SK-N-SH (cell line): ENCODE measurements around the gene NRP2.

ENCODE experiments used
- RFX5 ChIP-seq: IDR thresholded peaks from 2 replicates; pipeline ENCODE4 v1.6.1; 2012; ENCODE audit warnings: mild to moderate bottlenecking, improper control_type of control experiment, low read length
- TF ChIP-seq, protein P1 (sequence below): fragments of 200-600 bp; sonication (generic); IDR thresholded peaks from 2 replicates; pipeline ENCODE4 v1.6.1; 2017; ENCODE audit warnings: antibody characterized with exemption, mild to moderate bottlenecking, moderate library complexity

DNA sequence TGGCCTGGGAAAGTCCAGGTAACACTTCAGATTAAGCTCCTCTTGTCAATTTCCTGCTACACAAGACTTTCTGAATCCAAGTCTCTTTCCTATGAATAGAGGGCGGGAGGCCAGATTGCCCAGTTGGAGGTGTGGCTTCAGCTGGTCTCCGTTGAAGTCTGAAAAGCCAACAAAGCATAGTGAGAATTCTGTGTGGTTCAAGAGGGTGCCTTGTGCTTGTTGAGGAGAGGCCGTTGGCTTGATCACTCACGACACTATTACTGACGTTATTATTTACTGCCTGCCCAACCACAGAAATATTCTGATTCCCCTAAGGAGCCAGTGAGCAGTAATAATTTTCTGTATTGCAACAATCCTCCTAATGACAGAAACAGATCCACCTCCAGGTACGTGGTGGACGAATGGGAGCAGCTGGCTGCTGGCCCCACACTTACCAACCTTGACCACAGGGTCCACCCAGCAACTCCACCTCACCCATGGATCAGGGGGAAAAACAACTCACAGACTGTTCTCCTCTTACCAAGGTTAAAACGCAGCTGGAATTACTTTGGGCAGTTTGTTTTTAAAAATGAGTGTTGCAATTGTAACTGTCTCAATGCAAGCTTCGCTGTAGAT, 21.9 kb downstream of the NRP2 start:
- TF ChIP-seq, protein P1, sequence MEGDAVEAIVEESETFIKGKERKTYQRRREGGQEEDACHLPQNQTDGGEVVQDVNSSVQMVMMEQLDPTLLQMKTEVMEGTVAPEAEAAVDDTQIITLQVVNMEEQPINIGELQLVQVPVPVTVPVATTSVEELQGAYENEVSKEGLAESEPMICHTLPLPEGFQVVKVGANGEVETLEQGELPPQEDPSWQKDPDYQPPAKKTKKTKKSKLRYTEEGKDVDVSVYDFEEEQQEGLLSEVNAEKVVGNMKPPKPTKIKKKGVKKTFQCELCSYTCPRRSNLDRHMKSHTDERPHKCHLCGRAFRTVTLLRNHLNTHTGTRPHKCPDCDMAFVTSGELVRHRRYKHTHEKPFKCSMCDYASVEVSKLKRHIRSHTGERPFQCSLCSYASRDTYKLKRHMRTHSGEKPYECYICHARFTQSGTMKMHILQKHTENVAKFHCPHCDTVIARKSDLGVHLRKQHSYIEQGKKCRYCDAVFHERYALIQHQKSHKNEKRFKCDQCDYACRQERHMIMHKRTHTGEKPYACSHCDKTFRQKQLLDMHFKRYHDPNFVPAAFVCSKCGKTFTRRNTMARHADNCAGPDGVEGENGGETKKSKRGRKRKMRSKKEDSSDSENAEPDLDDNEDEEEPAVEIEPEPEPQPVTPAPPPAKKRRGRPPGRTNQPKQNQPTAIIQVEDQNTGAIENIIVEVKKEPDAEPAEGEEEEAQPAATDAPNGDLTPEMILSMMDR = no peak
- TF ChIP-seq RFX5 = no peak
